Keratinocyte (primary cell): Measurements from ENCODE around the gene FBN1. TPM values are rescaled to one million over a fixed set of nuclear protein-coding genes. Genes with fewer than 3 reads are reported as not detected.

Experiments
- DNase-seq: peaks from one replicate; pipeline ENCODE4 v3.0.0-alpha.2; 2011; ENCODE audit warnings: low read depth, missing footprints, low spot score
- FAIRE-seq: peaks from 2 replicates; lab custom pipeline; 2011; peaks lifted over from hg19 to GRCh38; lab: Jason Lieb, UNC
- H2AFZ ChIP-seq: 2 replicates; pipeline ENCODE4 v1.6.0; 2012; ENCODE audit warnings: low read length, control low read depth, inconsistent platforms; ENCODE audit not compliant: control insufficient read depth
- H3K27ac ChIP-seq: 2 replicates; pipeline ENCODE4 v1.5.1; 2011; ENCODE audit warnings: low read length; ENCODE audit not compliant: control insufficient read depth, insufficient read depth
- H3K27me3 ChIP-seq: 3 replicates; pipeline ENCODE4 v1.6.0; 2011; ENCODE audit warnings: low read length; ENCODE audit not compliant: control insufficient read depth, insufficient read depth; ENCODE audit errors: extremely low read depth
- H3K36me3 ChIP-seq, 2 experiments: 2 replicates in 1 of 2; 3 replicates in 1 of 2; pipeline ENCODE4 v1.5.1; 2011; ENCODE audit warnings: low read length in 2 of 2, mild to moderate bottlenecking in 1 of 2; ENCODE audit not compliant: control insufficient read depth in 2 of 2, insufficient read depth in 2 of 2; ENCODE audit errors: extremely low read depth in 1 of 2
- H3K4me1 ChIP-seq: 3 replicates; pipeline ENCODE4 v1.5.1; 2011; ENCODE audit warnings: low read length; ENCODE audit not compliant: control insufficient read depth, insufficient read depth; ENCODE audit errors: extremely low read depth
- H3K4me2 ChIP-seq: 3 replicates; pipeline ENCODE4 v1.6.0; 2011; ENCODE audit warnings: low read depth, low read length; ENCODE audit not compliant: control insufficient read depth, insufficient read depth; ENCODE audit errors: extremely low read depth
- H3K4me3 ChIP-seq, 3 experiments: fragments of 200-600 bp in 1 of 3; sonication (generic) in 1 of 3; 2 replicates in 2 of 3; 3 replicates in 1 of 3; pipeline ENCODE4 v1.5.1; 2011 to 2016; ENCODE audit warnings: low read length in 3 of 3, mild to moderate bottlenecking in 3 of 3, control low read depth in 2 of 3, inconsistent platforms in 1 of 3, low read depth in 1 of 3, mixed read lengths in 1 of 3, mixed run types in 1 of 3, moderate library complexity in 1 of 3; ENCODE audit not compliant: control insufficient read depth in 2 of 3, insufficient read depth in 2 of 3; ENCODE audit errors: extremely low read depth in 1 of 3
- H3K79me2 ChIP-seq: 2 replicates; pipeline ENCODE4 v1.6.0; 2012; ENCODE audit warnings: low read length; ENCODE audit not compliant: control insufficient read depth, insufficient read depth
- H3K9ac ChIP-seq: 3 replicates; pipeline ENCODE4 v1.6.0; 2011; ENCODE audit warnings: low read length; ENCODE audit not compliant: control insufficient read depth, insufficient read depth; ENCODE audit errors: extremely low read depth
- H3K9me1 ChIP-seq: 3 replicates; pipeline ENCODE4 v1.6.0; 2011; ENCODE audit warnings: low read length; ENCODE audit not compliant: control insufficient read depth, insufficient read depth; ENCODE audit errors: extremely low read depth
- H3K9me3 ChIP-seq: 2 replicates; pipeline ENCODE4 v1.5.1; 2012; ENCODE audit warnings: low read depth, low read length; ENCODE audit not compliant: control insufficient read depth
- H4K20me1 ChIP-seq: 3 replicates; pipeline ENCODE4 v1.6.0; 2011; ENCODE audit warnings: low read length; ENCODE audit not compliant: control insufficient read depth, insufficient read depth; ENCODE audit errors: extremely low read depth
- EZH2 ChIP-seq: IDR thresholded peaks from one replicate; pipeline ENCODE4 v1.6.1; 2012; ENCODE audit warnings: inconsistent platforms, mild to moderate bottlenecking, low read length, moderate library complexity
- dilution Hi-C: fragments of 300-500 bp; cut with MboI; formaldehyde crosslinking; loops from one replicate; pipeline ENCODE4 v1.7.0; 2020; ENCODE audit warnings: low sequenced_read_pairs; ENCODE audit not compliant: extremely low pct_ligation_motif_present
- polyA plus RNA-seq, 5 experiments: library from polyadenylated mRNA; depleted of rRNA in 3 of 5; stranded (reverse) in 3 of 5; stranded (forward) in 1 of 5; unstranded in 1 of 5; fragments of >200 nt; gene quantifications; 1 replicate in 1 of 5; 2 replicates in 3 of 5; 3 replicates in 1 of 5; pipeline versions ENCODE4 v1.2.1 to v1.2.3, GENCODE V29; 2011 to 2012; ENCODE audit warnings: missing spikeins in 2 of 5, low read depth in 1 of 5, low replicate concordance in 1 of 5
- TF ChIP-seq, protein P1 (sequence below), 3 experiments: IDR thresholded peaks in 1 of 3; conservative IDR thresholded peaks in 1 of 3; optimal IDR thresholded peaks in 1 of 3; 2 replicates in 2 of 3; 3 replicates in 1 of 3; pipeline versions ENCODE3 to v1.5.1; 2011; ENCODE audit warnings: low read length in 3 of 3, mild to moderate bottlenecking in 3 of 3, moderate library complexity in 2 of 3, control low read depth in 1 of 3, inconsistent platforms in 1 of 3; ENCODE audit not compliant: insufficient read depth in 2 of 3; ENCODE audit errors: extremely low read depth in 1 of 3

The FBN1 gene
- polyA plus RNA-seq, 1 donor (not counting 4 experiments of a cell fraction or from before 2014, with no cell fraction given) = 3.5 TPM

DNA sequence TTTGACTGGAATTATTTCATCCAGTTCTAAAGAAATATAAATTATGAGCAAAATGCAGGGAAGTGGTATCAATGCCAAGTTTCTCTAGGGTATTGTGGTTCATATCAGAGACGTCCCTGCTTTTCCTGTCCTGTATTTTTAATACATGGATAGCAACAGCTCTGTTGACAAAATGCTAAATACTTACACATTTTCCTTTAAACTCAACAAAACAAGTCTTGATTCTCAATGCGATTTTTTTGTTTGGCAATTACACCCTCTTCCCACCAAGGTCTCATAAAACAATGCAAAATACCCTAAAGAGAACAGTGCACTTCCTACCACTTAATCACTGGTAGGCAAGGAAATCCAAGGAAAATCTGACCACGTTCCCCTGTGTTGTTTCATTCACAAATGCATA is 194.3 kb downstream of the FBN1 start:
- Histone ChIP-seq H3K9me1 (no peaks in the 10 kb centered on the region), H3K79me2 (no peaks in the 10 kb centered on the region), H3K4me2 (no peak overlapping the region), H3K27me3 (no peaks in the 10 kb centered on the region), H3K9me3 (no peaks in the 10 kb centered on the region), H3K9ac (no peak overlapping the region), H3K4me1 (peaks cover 16% of the 10 kb centered on the region), H3K36me3 (no peaks in the 10 kb centered on the region), H4K20me1 (no peaks in the 10 kb centered on the region), H3K27ac (no peak overlapping the region), H2AFZ (no peak overlapping the region), H3K4me3 (no peak overlapping the region)
- dilution Hi-C loops = no loop called here
- no peak for FAIRE-seq
- no peak for DNase-seq
- TF ChIP-seq EZH2 = no peak
- TF ChIP-seq, protein P1, sequence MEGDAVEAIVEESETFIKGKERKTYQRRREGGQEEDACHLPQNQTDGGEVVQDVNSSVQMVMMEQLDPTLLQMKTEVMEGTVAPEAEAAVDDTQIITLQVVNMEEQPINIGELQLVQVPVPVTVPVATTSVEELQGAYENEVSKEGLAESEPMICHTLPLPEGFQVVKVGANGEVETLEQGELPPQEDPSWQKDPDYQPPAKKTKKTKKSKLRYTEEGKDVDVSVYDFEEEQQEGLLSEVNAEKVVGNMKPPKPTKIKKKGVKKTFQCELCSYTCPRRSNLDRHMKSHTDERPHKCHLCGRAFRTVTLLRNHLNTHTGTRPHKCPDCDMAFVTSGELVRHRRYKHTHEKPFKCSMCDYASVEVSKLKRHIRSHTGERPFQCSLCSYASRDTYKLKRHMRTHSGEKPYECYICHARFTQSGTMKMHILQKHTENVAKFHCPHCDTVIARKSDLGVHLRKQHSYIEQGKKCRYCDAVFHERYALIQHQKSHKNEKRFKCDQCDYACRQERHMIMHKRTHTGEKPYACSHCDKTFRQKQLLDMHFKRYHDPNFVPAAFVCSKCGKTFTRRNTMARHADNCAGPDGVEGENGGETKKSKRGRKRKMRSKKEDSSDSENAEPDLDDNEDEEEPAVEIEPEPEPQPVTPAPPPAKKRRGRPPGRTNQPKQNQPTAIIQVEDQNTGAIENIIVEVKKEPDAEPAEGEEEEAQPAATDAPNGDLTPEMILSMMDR (optimal IDR thresholded peaks at IDR 0.05 in 1 of 3, IDR thresholded peaks at IDR 0.05 in 1 of 3, conservative IDR thresholded peaks at IDR 0.05 in 1 of 3; ENCODE audit: extremely low read depth in 1 of 3, insufficient read depth in 2 of 3, low read length in 3 of 3) = no peak

DNA sequence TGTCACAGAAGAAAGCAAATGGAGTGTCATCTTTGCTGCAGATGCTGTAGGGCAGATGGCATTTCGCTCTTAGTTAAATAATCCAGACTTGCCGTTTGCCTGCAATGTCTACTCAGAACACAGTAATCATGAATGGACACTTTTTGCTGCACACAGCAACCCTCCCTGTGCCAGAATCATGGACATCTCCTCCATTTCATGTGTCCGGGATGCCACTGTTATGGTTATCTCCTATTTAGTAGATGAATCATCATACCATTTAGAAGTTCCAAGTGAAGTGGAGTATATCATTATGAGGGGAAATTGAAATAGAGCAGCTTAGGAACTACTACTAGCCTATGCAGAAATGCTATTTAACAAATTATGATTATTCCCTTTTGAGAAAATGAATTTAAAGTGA is 195.8 kb downstream of the FBN1 start:
- no peak overlapping the region for H3K4me2 ChIP-seq
- no peak overlapping the region for H3K27ac ChIP-seq
- no peaks in the 10 kb centered on the region for H3K27me3 ChIP-seq
- no peaks in the 10 kb centered on the region for H3K79me2 ChIP-seq
- FAIRE-seq (no peak), DNase-seq (no peak)
- H3K4me3 ChIP-seq = no peak overlapping the region
- no peaks in the 10 kb centered on the region for H3K36me3 ChIP-seq
- H3K4me1 ChIP-seq = peaks cover 16% of the 10 kb centered on the region
- TF ChIP-seq EZH2 = no peak
- TF ChIP-seq, protein P1 (optimal IDR thresholded peaks at IDR 0.05 in 1 of 3, IDR thresholded peaks at IDR 0.05 in 1 of 3, conservative IDR thresholded peaks at IDR 0.05 in 1 of 3; ENCODE audit: extremely low read depth in 1 of 3, insufficient read depth in 2 of 3, low read length in 3 of 3) = no peak
- no peak overlapping the region for H2AFZ ChIP-seq
- H4K20me1 ChIP-seq = no peaks in the 10 kb centered on the region
- dilution Hi-C loops = no loop called here
- no peaks in the 10 kb centered on the region for H3K9me3 ChIP-seq
- no peak overlapping the region for H3K9ac ChIP-seq
- H3K9me1 ChIP-seq = no peaks in the 10 kb centered on the region
